Gastroesophageal sphincter (tissue), 3 donors: ENCODE measurements around the gene ARL17B.
"Not testable (repeated sequence)": the region's sequence is repeated elsewhere in the genome, so short reads cannot be mapped to it uniquely, and the experiment has no call there.

ENCODE experiments used
- EP300 ChIP-seq: sonication (generic); formaldehyde crosslinking; IDR thresholded peaks from one replicate; pipeline ENCODE4 v1.6.1; 2017; ENCODE audit warnings: antibody characterized with exemption, mild to moderate bottlenecking
- POLR2A ChIP-seq, 2 donors: fragments of 450-650 bp; IDR thresholded peaks; one replicate each; pipeline ENCODE4 v1.6.1; 2017; ENCODE audit warnings: antibody characterized with exemption in 2 of 2, mild to moderate bottlenecking in 2 of 2, moderate library complexity in 1 of 2
- POLR2AphosphoS5 ChIP-seq: sonication (generic); formaldehyde crosslinking; IDR thresholded peaks from one replicate; pipeline ENCODE4 v1.6.1; 2017; ENCODE audit warnings: antibody characterized with exemption
- TF ChIP-seq, protein P1 (sequence below), 4 experiments: fragments of 200-600 bp in 2 of 4; fragments of 450-650 bp in 2 of 4; sonication (generic) in 1 of 4; IDR thresholded peaks; one replicate each; pipeline ENCODE4 v1.5.1; 2017 to 2019; ENCODE audit warnings: antibody characterized with exemption in 4 of 4, mild to moderate bottlenecking in 2 of 4, moderate library complexity in 2 of 4

GRCh38 chr17:46294831-46295230 lies 66.7 kb downstream of the ARL17B start, which contains the start of gene LRRC37A:
- TF ChIP-seq POLR2A (IDR thresholded peaks at IDR 0.05); EP300; POLR2AphosphoS5: not testable (repeated sequence)
- TF ChIP-seq, protein P1, sequence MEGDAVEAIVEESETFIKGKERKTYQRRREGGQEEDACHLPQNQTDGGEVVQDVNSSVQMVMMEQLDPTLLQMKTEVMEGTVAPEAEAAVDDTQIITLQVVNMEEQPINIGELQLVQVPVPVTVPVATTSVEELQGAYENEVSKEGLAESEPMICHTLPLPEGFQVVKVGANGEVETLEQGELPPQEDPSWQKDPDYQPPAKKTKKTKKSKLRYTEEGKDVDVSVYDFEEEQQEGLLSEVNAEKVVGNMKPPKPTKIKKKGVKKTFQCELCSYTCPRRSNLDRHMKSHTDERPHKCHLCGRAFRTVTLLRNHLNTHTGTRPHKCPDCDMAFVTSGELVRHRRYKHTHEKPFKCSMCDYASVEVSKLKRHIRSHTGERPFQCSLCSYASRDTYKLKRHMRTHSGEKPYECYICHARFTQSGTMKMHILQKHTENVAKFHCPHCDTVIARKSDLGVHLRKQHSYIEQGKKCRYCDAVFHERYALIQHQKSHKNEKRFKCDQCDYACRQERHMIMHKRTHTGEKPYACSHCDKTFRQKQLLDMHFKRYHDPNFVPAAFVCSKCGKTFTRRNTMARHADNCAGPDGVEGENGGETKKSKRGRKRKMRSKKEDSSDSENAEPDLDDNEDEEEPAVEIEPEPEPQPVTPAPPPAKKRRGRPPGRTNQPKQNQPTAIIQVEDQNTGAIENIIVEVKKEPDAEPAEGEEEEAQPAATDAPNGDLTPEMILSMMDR (IDR thresholded peaks at IDR 0.05), result not testable (repeated sequence)
